ENCODE measurements around the gene MEF2B. TPM values are rescaled to one million over a fixed set of nuclear protein-coding genes. Genes with fewer than 3 reads are reported as not detected.
A peak's percentile ranks its signal among the peaks of the same experiment; 100 is the strongest.

Gene MEF2B
- total RNA-seq, 1 donor from 2014 or later: 0.97 TPM

DNA sequence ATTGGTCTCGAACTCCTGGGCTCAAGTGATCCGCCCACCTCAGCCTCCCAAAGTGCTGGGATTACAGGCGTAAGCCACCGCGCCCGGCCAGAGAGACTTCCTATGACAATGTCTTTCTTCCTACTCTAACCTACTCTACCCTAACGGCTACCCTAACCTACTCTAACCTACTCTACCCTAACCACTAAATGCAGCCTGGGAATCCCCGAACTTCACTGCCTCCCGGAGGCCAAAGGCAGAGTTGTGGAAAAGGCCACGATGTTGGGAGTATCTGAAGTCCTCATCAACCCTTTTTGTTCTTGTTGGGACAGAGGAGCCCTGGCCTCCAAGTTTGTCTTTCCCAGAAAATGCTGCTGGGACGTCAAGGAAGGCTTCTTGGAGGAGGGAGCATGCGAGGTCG lies 34.1 kb upstream of the MEF2B start:
- H3K4me3 Mint-ChIP-seq (ENCODE audit: unreplicated experiment): peak overlapping the region; percentile 18
- H3K36me3 Mint-ChIP-seq (ENCODE audit: low read depth, unreplicated experiment): peaks cover 7% of the 10 kb centered on the region
- H3K27ac Mint-ChIP-seq (ENCODE audit: unreplicated experiment): no peak overlapping the region
- no peak for TF ChIP-seq CTCF (IDR thresholded peaks at IDR 0.05; ENCODE audit: unreplicated experiment)
- no peaks in the 10 kb centered on the region for H3K9me3 Mint-ChIP-seq (ENCODE audit: unreplicated experiment)
- peaks cover 3% of the 10 kb centered on the region for H3K4me1 Mint-ChIP-seq (ENCODE audit: unreplicated experiment)
- peaks cover 11% of the 10 kb centered on the region for H3K27me3 Mint-ChIP-seq (ENCODE audit: unreplicated experiment)
- DNase-seq (ENCODE audit: low spot score): no peak

DNA sequence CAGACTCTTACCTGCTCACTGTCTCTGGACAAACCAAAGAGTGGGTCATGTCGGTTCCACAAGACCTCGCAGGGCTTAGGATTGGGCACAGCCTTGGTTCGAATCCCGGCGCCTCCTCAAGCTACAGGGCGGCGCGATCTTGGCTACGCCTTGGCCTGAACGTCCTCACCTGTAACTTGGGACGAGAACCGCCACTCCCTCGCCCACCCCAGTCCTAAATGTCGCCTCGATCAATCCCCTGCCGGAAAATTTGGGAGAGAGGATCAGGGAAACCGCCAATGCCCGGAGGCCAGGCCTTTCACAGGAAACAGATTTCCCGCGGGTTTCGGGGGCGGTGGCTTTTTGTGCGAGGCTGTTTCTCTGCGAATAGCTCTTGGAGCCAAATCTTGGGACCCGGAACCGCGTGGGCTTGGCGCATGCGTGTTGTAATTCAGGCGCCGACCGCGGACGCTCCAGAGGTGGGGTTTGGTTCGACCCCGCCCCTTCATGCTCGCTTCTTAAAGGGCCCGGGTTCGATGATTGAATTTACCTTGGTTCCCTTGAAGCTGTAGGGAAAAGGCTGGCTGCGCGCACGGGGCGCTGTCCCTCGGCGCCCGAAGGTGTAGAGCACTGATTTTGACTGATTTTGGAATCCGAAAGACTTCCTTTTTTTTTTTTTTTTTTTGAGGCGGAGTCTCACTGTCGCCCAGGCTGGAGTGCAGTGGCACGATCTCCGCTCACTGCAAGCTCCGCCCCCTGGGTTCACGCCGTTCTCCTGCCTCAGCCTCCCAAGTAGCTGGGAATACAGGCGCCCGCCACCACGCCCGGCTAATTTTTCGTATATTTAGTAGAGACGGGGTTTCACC lies 33.2 kb upstream of the MEF2B start, which contains the start of gene NR2C2AP:
TSS of gene NR2C2AP (minus strand) at position 403 of the 845 bp plus-strand sequence. CDS start at position 49, 354 bp downstream.
- Mint-ChIP-seq H3K27ac (ENCODE audit: unreplicated experiment) (no peak within 1 kb of the TSS), H3K4me1 (ENCODE audit: unreplicated experiment) (peaks cover 3% of the 10 kb centered on the region), H3K4me3 (ENCODE audit: unreplicated experiment) (peak within 1 kb of the TSS; percentile 83), H3K27me3 (ENCODE audit: unreplicated experiment) (peaks cover 11% of the 10 kb centered on the region), H3K36me3 (ENCODE audit: low read depth, unreplicated experiment) (peaks cover 11% of the 10 kb centered on the region), H3K9me3 (ENCODE audit: unreplicated experiment) (no peaks in the 10 kb centered on the region)
- DNase-seq (ENCODE audit: low spot score): peak; percentile 77
- no peak for TF ChIP-seq CTCF (IDR thresholded peaks at IDR 0.05; ENCODE audit: unreplicated experiment)

DNA sequence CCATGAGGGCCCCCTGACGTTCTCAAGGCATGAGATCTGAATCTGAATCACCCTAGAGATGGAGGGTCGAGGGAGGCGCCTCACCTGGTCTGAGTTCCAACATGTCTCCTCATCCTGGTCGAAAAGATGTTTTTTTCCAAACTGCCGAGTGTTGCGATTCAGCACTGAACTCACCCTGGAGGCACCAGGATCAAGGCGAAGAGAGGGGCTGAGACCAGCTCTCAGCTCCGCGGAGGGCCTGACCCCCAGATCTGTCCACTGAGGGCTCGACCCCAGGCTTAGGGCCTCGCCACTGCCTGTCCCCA lies 32.6 kb upstream of the MEF2B start:
- DNase-seq (ENCODE audit: low spot score): no peak
- Mint-ChIP-seq H3K36me3 (ENCODE audit: low read depth, unreplicated experiment) (peaks cover 16% of the 10 kb centered on the region), H3K4me1 (ENCODE audit: unreplicated experiment) (peaks cover 3% of the 10 kb centered on the region), H3K27ac (ENCODE audit: unreplicated experiment) (no peak overlapping the region), H3K9me3 (ENCODE audit: unreplicated experiment) (no peaks in the 10 kb centered on the region), H3K27me3 (ENCODE audit: unreplicated experiment) (peaks cover 11% of the 10 kb centered on the region), H3K4me3 (ENCODE audit: unreplicated experiment) (peak overlapping the region; percentile 83)
- no peak for TF ChIP-seq CTCF (IDR thresholded peaks at IDR 0.05; ENCODE audit: unreplicated experiment)

DNA sequence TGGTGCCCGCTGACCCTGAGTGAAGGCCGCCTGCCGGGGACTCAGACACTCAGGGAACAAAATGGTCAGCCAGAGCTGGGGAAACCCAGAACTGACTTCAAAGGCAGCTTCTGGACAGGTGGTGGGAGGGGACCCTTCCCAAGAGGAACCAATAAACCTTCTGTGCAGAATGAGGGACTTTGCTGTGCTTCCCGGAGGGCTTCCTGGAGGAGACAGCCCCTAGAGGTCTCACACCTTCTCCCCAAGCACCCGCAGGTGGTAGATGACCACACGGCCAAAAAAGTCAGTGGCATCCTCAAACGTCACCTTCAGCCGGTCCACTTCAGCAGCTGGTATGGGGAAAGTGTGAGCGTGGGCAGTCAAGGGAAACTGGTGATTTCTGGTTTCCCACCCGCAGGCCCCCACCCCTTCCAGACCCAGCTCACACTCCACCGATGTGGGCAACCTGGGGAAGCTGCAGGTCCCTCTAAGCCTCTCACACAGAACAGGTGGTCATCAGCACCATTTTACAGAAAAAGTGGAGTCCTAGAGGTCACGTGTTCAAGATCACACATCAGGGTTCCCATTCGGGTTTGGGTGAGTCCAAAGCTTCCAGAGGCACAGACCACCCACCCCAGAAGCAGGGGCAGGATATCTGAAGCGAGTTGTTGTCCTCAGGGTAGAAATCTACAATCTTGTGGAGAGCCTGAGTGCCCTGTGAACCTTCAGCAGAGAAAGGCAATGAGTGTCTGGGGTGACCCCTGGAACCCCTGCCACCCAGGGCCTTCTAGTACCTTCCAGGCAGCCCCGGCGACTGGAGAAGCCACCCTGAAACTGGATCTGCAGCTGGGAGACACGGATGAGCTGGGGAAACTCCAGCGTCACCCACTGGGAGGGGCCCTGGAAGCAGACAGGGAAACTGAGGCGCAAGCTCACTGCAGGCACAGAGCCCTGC lies 31.9 kb upstream of the MEF2B start:
- peak overlapping the region; percentile 83 for H3K4me3 Mint-ChIP-seq (ENCODE audit: unreplicated experiment)
- H3K36me3 Mint-ChIP-seq (ENCODE audit: low read depth, unreplicated experiment): peaks cover 11% of the 10 kb centered on the region
- peaks cover 5% of the 10 kb centered on the region for H3K27me3 Mint-ChIP-seq (ENCODE audit: unreplicated experiment)
- no peaks in the 10 kb centered on the region for H3K9me3 Mint-ChIP-seq (ENCODE audit: unreplicated experiment)
- H3K27ac Mint-ChIP-seq (ENCODE audit: unreplicated experiment): no peak overlapping the region
- peaks cover 3% of the 10 kb centered on the region for H3K4me1 Mint-ChIP-seq (ENCODE audit: unreplicated experiment)
- DNase-seq (ENCODE audit: low spot score): no peak
- TF ChIP-seq CTCF (IDR thresholded peaks at IDR 0.05; ENCODE audit: unreplicated experiment): no peak
